Activated naive CD8-positive, alpha-beta T cell treated with anti-CD3 and anti-CD28 coated beads, Interleukin-2, amount 50 U/mL, for 16 hours (primary cell): ENCODE data around the gene DSCAM.

Experiments used
- DNase-seq: peaks from one replicate; pipeline ENCODE4 v3.0.0-alpha.2; 2020; ENCODE audit warnings: low read depth, low spot score

The DSCAM gene

DNA sequence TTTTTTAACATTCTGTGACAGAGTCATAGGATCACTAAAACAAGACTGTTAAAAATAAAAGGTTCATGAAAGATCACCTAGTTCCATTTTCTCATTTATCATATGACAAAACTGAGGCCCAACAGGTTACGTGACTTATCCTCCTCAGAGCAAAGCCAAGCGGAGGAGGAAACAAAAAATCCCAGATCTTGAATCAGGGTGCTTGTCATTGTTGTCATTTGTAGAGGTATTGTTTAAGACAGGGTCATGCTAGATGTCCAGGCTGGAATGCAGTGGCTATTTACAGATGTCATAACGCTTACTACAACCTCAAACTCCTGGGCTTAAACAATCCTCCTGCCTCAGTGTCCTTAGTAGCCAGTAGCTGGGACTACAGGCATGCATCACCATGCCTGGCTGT lies 293.2 kb downstream of the DSCAM start:
- DNase-seq = no peak

DNA sequence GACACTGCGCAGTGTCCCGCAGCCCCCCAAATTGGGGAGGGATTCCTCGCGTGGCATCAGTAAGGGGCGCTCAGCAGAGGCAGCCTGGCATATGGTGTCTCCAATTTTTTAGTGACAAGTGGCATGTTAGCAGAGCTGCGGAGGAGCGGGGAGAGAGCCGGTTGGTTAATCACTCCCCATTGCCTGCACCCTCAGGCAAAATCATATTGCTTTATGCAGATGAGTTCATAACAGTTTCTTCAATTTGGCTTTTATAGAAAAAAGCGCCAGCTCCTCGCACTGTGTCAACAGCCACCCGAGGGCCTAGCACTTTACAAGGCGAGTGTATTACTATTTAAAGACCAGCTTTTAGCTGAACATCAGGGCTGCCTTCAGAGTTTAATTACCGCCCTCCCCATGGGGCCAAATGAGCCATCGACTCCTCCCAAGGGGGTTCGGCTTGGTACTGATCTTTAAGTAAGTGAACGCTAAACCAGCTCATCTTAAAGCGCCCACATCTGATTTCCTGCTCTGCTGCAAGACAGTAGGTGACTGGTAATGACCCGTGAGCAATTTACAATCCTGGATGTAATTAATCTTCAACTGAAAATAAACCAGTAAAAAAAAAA lies 298.9 kb downstream of the DSCAM start:
- DNase-seq = no peak

DNA sequence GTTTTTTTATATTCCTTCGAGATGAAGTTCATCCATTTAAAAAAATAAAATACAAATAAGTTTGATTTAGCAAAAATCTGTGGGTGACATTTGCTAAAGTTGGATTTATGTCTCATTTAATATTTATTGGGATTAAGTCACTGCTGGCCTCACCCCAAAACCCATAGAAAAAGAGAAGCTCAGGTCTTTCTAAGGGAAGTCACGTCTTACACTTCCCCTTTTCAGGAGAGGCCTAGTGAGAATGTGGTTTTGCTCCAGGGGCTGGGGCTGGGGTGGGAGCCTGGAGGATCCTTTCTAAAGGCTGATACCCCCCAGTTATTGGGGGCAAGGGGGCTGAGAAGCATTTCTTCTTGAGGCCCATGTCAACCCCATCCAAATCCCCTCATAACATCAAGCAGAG lies 300.3 kb downstream of the DSCAM start:
- DNase-seq = no peak

DNA sequence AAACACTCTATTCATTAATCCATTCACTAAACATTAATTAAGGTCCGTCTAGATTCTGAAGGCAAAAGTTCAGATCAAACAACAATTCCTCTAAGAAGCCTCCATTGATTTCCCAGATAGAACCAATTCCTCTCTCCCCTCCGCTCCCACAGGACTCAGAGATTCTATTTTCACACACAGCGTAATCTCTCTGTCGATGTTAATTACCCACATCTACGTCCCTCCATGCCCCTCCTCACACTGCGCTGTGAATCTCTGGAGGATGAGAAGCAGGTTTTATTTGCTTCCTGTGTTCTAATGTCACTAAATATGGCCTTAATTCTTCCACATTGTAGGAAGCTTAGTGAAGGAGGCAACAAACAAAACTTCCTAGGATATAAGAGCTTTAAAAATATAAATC lies 306.7 kb downstream of the DSCAM start:
- no peak for DNase-seq

DNA sequence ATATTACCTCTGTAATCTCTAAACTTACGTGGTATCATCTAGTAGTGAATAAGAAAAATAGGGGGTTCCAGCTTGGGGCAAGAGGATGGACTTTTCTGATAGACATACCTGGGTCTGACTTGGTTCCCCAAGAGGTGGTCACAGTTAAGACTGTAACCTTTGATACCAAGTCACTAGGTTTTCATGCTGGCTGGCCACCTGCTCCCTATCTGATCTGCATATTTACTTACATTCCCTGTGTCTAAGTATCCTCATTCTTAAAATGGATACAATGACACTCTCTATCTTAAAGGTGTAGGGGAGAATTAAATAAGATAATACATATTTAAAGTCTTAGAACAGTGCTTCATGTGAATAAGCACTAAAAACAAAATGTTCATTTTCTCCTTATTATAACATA lies 312.1 kb downstream of the DSCAM start:
- DNase-seq = no peak

DNA sequence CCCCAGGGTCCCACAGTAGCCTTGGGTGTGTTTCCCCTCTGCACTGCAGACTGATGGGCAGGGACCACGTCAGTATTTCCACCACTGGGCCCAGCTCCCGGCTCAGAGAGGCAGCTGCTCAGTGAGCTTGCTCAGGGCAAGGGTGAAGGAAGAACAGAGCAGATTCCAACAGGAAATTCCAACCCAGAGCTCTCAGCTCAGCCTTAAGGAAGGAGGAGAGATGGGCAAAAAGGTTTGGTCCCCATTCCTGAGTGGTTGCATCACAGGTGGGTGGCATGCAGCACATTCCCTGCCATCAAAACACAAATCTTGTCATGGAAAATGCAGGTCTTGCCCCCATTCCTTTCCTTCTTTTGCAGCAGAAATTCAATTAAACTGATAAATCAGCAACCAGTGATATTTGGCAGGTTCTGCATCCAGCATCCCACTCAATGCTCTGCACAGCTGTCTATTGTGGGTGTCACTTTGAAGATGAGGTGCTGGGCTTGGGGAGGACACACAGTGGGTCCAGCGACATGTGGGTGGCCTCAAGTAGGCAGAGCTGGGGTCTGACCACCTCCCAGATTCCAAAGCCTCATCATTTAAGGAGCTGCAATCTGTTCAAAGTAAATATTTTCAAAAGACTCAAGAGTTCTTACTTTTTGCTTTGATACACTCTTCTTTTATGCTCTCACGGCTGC lies 315.4 kb downstream of the DSCAM start:
- DNase-seq = no peak

DNA sequence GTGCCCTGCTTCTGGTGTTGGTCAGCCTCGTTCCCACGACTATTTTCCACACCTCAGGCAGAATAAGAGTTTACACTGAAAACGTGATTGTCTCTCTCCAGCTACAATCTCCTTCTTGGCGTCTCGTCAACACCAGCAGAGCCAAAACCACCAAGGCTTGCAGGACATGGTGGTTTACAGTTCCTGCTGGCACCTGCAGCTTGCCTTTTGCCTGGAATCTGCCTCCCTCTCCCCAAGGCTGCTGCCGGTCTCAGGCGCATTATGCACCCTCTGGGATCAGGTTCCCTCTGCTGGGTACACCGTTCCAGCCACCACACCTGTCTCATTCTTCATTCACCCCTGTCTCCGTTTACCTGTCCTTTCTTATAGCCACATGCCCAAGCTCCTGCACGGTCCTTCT lies 315.9 kb downstream of the DSCAM start:
- DNase-seq = no peak

DNA sequence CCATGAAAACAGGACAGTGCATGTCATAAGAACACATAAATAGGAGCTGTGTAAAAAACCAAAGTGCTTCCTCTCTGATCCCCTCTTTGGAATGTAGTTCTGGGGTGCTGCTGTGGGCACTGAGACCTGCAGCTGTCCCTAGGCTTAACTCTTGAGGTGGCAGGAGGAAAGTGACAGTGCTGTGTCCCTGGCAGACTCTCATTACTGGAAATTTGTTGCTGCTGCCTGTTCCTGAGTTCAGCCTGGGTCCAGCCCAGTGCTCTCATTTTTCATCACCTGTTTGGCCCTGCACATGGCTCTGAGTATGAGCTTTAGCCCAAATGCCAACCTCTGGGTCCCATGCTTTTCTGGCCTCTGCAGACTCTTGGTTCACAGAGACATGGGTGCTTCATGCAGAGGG lies 329.3 kb downstream of the DSCAM start:
- DNase-seq = no peak

DNA sequence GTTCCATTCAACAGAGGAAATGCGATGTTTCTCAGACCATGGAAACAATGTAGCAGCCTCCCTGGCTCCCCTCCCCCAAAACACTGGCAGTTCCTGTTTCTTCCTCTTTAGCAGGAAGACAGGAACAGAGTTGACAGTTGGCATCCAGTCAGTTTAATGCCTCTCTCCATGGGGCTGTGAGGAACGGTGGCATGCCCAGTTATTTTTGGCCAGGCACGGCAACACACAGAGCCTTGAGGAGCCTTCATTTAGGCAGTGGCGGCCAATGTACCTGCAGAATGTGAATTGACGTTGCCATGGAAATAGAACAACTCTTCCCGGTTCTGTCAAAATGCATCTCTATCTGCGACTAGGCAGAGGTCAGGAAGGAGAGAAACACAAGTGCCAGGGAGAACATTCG lies 330.6 kb downstream of the DSCAM start:
- no peak for DNase-seq

DNA sequence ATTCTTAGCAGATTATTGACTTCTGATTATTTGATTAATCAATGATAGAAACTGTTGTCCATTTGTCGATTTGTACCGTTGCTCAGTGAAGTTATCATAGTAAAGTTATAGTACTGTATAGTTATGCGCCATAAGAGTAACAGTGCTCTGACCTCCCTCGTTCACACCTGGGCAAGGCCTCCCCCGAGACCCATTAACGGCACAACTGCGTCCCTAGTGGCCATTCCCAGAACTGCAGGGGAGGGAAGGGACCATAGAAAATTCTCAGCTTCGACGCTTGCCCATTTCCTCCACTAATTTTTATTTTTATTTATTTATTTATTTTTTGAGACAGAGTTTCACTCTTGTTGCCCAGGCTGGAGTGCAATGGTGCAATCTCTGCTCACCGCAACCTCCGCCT lies 334.4 kb downstream of the DSCAM start:
- no peak for DNase-seq

DNA sequence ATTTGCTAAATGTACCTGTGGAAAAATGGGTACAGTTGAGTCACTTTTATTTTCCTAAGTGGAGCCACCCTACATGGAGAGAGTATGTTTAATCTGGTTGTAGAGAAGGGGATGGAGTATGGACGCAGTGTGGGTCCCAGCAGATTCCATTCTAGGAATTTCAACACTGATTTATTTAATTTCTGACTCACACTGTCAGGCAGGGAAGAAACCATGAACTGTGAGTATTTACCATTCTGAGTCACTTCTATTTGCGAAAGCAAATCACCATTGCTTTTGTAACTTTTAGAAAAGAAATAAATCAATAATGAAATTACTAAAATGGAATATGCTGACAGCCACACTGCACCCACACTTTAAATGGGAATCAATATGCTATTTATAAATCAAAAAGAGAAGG lies 339.0 kb downstream of the DSCAM start:
- no peak for DNase-seq

DNA sequence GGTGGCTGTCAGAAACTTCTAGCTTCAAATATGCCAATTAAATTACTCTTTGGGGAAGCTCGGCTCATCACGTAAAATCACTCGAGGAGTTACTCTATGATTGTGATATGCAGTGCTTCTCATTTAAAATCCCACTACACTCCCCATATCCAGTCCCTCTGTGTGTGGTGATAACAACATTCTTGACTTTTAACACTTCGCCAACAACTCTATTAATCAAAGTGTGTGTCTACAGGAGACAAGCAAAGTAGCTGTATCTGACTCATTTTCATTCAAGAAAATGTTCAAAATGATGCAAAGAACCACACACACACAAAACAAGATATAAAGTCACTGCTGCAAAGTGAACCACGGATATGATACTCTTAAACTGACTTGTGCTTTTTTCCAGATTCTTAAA lies 341.3 kb downstream of the DSCAM start:
- DNase-seq = no peak

DNA sequence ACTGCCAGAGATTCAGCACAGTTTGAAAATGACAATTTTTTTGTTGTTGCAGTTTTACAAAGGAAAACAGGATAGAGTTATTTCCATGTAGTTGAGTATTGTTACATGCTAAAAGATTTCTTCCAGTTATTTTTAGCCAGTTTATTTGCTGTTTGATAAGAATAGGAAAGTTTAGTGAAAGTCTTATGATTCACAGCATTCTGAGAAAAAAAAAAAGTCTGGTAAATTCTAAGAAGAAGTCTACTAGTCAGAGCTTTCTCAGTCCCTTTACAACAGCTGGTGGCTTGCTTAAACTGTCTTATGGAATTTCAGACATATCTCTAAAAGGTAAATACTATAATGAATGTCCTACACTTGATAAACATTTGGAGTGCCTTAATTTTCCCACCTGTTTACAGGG lies 341.7 kb downstream of the DSCAM start:
- no peak for DNase-seq

DNA sequence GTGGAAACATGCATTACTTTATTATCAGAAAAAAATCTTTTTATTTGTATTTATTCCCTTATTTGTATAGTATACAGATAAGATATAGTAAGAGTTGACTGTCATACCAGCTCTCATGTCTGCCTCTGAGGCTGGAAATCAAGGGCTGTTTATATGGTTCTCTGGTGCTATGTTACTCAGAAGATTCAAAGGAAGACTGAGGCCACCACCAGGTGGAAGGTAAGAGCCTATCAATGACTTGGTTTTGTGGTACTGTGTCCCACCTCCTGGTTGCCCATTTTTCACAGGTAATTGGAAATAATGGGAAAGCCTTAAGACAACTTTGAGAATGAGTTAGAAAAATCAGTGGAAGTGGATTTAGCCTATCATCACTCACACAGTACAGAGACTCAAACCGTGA lies 342.1 kb downstream of the DSCAM start:
- DNase-seq = no peak

DNA sequence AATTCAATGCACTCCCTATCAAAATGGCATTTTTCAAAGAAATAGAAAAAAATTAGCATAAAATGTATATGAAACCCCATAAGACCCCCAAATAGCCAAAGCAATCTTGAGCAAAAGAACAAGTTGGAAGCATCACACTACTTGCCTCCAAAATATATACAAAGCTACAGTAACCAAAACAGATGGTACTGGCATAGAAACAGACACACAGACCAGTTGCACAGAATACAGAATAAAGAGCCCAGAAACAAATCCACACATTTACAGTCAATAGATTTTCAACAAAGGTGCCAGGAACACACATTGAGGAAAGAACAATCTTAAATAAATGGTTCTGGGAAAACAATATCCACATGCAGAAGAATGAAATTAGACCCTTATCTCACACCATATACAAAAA lies 350.8 kb downstream of the DSCAM start:
- DNase-seq = no peak

DNA sequence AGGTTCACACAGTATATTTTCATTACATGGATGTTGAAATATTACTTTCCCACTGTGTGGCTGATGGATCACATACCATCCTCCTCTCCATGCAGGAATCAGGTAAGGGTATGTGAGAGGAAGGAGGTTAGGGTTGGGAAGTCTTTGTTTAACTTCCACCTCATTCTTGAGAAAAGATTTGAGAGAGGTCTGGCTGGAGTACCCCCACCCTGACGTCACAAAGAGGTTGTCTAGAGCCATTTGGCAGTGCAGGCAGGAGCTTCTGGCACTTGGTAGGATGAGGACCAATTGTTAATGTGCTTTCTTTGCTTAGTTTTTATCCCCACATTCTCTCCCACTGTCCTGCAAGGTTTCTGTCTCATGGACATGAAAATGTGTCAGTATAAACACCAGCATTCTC lies 356.6 kb downstream of the DSCAM start:
- no peak for DNase-seq

DNA sequence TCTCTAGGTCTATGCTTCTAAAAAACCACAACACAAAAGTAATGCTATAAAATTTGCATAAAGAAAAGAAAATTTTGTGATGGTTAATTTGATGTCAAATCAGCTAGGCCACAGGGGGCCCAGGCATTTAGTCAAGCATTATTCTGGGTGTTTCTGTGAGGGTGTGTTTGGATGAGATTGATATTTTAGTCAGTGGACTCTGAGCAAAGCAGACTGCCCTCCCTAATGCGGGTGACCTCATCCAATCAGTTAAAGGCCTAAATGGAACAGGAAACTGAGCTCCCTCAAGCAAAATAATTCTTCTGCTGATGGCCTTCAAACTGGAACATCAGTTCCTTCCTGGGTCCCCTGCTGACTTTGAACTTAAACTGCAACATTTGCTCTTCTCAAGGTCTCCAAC lies 358.0 kb downstream of the DSCAM start:
- DNase-seq = no peak

DNA sequence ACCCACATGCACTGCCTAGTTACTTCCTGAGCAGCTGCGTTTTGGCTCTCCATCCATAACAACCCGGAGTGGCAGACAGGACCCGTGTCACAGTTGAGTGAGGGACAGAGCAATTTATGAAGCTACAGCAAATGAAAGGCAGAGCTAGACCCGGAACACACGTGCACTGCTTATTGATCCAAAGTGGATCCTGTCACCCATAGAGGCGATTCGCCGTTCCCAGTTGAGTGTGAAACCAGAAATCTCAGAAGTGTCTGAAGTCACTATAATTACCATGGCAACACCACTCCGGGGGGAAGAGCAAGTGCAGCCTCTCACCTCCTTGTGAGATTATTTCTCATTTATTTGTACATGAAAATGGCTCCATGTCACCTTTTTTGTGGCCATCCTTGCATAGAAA lies 365.2 kb downstream of the DSCAM start:
- DNase-seq = no peak

DNA sequence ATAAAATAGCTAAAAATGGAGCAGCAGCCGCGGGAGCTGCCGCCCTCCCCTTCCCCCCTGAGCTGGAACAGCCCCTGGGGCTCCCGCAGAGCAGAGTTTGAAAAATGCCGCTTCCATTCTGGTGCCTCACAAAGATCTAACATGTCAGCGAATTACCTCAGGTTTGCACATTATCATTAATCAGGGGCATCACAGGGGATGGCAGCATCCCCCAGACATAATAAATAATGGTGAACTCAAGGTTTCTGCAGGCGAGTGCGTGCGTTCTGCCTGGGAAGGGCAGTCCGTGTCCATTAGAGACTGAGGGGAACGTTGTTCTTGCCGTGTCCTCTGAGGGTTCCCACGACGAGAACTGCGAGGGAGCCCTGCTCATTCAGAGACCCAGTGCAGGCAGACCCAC lies 372.4 kb downstream of the DSCAM start:
- no peak for DNase-seq

DNA sequence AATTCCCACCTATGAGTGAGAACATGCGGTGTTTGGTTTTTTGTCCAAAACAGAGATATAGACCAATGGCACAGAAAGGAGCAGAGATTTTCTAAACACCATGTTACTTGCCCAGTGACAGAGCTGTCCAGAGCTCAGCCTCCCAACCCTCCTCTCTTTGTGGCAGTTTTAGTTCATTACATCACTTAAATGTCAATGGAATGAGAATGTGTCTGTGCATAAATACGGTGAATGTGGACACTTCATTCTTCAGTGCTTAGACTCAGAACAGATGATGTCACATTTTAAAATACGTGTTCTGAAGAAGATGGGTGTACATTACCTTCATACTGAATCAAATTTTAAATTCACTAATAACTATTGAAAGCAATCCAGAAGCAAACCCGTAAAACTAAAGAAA lies 374.9 kb downstream of the DSCAM start:
- DNase-seq = no peak

DNA sequence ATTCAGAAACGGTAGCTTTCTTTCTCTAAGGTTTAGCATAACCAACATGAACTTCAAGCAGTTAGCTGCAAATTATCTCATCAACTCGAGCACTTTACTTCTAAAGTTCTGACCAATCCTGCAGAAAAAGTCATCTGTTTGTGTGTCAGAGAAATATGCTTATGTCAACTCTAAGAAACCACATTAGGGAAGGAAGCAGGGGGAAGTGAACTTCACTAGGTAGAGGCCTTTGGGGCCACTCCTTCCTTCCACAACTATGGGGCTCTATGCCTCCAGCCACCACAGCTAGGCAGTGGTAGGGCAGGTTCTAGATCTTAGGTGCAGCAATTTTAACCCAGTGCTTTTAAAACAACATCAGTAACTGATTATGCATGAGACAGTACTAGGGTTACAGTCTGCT lies 375.9 kb downstream of the DSCAM start:
- no peak for DNase-seq

DNA sequence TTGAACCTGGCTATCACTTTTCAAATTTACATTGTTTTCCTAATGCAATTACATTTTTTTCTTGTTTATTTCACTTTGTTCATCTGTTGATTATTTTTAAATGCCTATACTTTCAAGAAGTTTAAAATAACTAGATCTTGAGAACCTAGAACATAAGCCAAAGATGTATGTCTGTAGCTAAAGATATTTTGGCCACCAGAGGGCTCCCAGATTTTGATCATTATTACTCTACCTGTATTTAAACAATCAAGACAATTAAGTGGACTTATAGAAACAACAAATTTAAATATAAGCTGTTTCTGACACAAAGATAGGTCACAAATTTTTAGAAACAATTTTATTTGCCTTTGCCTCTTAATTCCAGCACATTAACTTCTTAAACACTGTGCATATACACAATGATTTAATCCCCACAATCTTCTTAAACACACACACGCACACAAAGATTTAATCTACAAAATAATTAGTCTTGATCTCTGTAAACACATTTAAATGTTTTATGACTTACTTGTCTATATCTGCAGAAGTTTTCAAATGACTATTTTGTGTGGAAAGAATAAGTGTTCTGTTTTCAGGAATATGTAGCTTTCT lies 380.0 kb downstream of the DSCAM start:
- DNase-seq = no peak

DNA sequence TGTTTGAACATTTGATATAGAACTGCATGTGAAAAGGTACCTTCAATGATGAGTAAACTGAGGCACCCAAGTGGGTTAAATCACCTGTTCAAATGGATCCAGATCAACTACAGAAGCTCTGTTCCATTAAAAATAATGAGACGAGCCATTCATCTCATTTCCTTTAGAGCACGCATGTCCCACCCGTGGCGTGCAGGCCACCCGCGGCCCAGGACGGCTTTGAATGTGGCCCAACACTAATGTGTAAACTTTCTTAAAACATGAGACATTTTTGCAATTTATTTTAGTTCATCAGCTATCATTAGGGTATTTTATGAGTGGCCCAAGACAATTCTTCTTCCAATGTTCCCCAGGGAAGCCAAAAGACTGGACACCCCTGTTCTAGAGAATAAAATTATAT lies 381.6 kb downstream of the DSCAM start:
- no peak for DNase-seq

DNA sequence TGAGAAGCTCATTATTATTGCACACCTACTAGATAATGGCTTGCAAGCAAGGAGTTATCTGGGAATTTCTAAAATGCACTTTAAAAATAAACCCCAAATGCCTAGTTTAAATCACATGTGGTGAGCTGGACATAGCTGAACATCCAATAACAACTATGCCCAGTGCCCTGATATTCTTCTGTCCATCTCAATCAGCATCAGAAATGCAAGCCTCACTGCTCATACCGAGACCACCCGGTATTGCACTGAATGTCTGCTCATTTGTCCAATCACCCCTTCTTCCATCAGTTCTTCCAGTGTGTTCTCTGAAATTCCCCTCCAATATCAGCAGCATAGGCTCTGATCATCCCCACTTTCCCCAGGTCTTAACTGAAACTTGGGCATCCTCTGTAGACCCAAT lies 383.8 kb downstream of the DSCAM start:
- no peak for DNase-seq
